ENCODE results near the gene P4HA1. TPM values are rescaled to one million over a fixed set of nuclear protein-coding genes. Genes with fewer than 3 reads are reported as not detected.

Gene P4HA1
- 17.0 to 34.0 TPM (median 23.7 TPM) in 5 replicates for total RNA-seq (2022; extraction: Qiagen RNA extraction; ENCODE audit: low read depth)

DNA sequence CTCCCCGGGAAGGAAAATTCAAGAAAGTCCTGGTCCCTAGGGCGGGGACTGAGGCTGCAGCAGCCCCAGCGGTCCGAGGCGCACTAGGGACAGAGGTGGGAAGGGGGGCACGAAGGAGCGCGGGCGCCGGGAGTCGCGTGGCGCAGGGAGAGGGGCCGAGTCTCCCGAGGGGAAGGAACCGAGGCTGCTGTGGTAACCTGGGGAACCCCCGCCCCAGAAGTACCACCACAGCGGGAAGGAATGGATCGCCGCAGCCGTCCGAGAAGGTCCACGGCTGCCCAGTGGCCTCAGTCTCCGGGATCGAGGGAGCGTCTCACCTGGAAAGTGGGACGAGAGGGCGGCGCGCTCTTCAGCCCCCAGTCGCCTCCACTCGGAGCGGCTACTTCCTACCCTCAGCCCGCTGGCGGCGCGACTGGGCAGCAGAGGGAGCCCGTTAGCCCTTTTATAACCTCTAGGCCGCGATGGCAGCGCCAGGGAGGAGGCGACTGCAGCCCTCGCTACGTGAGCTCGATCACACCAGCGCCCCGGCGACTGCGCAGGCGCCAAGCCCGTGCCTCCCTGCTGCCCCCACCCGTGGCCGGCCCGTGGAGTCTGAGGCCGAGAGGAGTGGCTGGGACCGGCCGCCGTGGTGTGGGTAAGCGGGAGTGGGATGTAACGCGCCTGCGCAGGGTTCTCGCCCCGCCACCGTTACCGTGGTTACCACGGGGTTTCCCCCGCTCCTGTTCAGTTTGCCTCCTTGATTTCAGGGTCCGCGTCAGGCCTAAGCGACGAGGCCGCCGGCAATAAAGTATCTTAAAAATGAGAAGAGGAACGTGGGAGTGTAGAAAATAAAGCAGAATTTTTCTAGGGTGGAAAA is at the start of gene P4HA1:
TSS of gene P4HA1 (minus strand) at position 418 of the 856 bp plus-strand sequence. CDS start 21,983 bp downstream, outside the sequence.

DNA sequence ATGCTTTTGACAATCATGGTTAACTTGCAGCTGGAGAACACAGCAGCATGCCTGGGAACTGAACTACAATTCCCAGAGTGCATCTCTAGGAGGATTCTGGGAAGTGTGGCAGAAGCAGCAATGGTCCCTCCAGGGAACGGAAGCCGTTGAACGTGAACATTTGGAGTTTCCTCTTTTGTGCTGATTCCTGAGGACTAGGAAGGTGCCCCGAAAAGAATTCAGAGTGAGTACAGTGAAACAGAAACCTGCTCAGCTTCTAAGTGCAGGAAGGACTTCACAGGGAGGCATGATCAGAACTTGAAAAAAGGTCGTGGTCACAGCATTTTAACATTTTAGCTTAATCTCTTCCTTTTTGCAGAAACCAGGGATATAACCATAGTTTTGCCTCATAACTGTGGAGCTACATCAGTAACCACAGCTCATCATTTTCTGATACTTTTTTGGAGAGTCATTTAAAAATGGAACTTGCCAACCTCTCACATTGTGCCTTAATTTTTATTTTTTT is 13.7 kb upstream of the P4HA1 start, which contains the start of gene NUDT13:
TSS of gene NUDT13 (plus strand) at position 111 of the 505 bp plus-strand sequence. CDS start 3,911 bp downstream, outside the sequence.

Other genes with a start within 250 kb of the P4HA1 start
- 0.16 TPM in 1 of 5 replicates, not detected in the others for gene OIT3, start 203.1 kb downstream of the P4HA1 start, total RNA-seq (2022; extraction: Qiagen RNA extraction; ENCODE audit: low read depth)
- gene PLA2G12B, start 142.1 kb downstream of the P4HA1 start, total RNA-seq (2022; extraction: Qiagen RNA extraction; ENCODE audit: low read depth) = not detected in 5 replicates
- gene NUDT13, start 13.6 kb upstream of the P4HA1 start, total RNA-seq (2022; extraction: Qiagen RNA extraction; ENCODE audit: low read depth) = 2.4 to 4.2 TPM (median 2.7 TPM) in 5 replicates
- 24.2 to 33.2 TPM (median 26.3 TPM) in 5 replicates for gene ECD, start 71.1 kb upstream of the P4HA1 start, total RNA-seq (2022; extraction: Qiagen RNA extraction; ENCODE audit: low read depth)
- gene FAM149B1, start 71.3 kb upstream of the P4HA1 start, total RNA-seq (2022; extraction: Qiagen RNA extraction; ENCODE audit: low read depth) = 6.5 to 8.3 TPM (median 7.1 TPM) in 5 replicates
- 50.1 to 58.8 TPM (median 52.0 TPM) in 5 replicates for gene DNAJC9, start 150.4 kb upstream of the P4HA1 start, total RNA-seq (2022; extraction: Qiagen RNA extraction; ENCODE audit: low read depth)
- 123 to 186 TPM (median 177 TPM) in 5 replicates for gene MRPS16, start 155.8 kb upstream of the P4HA1 start, total RNA-seq (2022; extraction: Qiagen RNA extraction; ENCODE audit: low read depth)

Measured in A549 treated with ZK216348 at 1 μM for 4 hours (cell line).